ENCODE data around the gene FPR2. TPM values are rescaled to one million over a fixed set of nuclear protein-coding genes. Genes with fewer than 3 reads are reported as not detected.

The FPR2 gene
- total and polyA plus RNA-seq, 2 of the 13 experiments (the other 11 are each of a cell fraction or from before 2014, with no cell fraction given): not detected

GRCh38 chr19:51794885-51795490 lies 34.0 kb downstream of the FPR2 start, which contains the start of gene FPR3:
FPR3 (plus strand) TSS chr19:51795157; CDS start chr19:51823749, 28,592 bp downstream.
- H3K9ac ChIP-seq (ENCODE audit: insufficient read depth, low read depth, low read length): no peak within 1 kb of the TSS
- no peak within 1 kb of the TSS for H2AFZ ChIP-seq (ENCODE audit: low read length)
- intact Hi-C loops (cut with micrococcal nuclease; ENCODE audit: unreplicated experiment): no loop called here
- H4K20me1 ChIP-seq (ENCODE audit: insufficient read depth, low read length): no peaks in the 10 kb centered on the region
- ChIA-PET CTCF (ENCODE audit: low intra/inter-chr PET ratio, low total read pairs) (no interaction called here), POLR2A (no interaction called here)
- no peak within 1 kb of the TSS for H3K4me3 ChIP-seq (replicated peaks in 1 of 3; ENCODE audit: insufficient read depth in 1 of 3, low read depth in 2 of 3, low read length in 3 of 3)
- peaks cover 7% of the 10 kb centered on the region; the same call in 1 of the 2 replicates for H3K9me3 ChIP-seq (ENCODE audit: low read length)
- no peaks in the 10 kb centered on the region for H3K27me3 ChIP-seq (ENCODE audit: control insufficient read depth in 1 of 2, insufficient read depth in 2 of 2, low read length in 2 of 2)
- no peaks in the 10 kb centered on the region for H3K79me2 ChIP-seq (ENCODE audit: insufficient read depth, low read length)
- WGBS (ENCODE audit: low lambda C conversion rate): 20% methylated on average over 2 of the region's 2 CpGs
- in situ Hi-C loops (cut with HindIII; ENCODE audit: extremely low pct_ligation_motif_present, low pct_unique_long_range_greater_than_20kb): no loop called here
- H3K4me1 ChIP-seq (ENCODE audit: insufficient read depth, low read length): peaks cover 8% of the 10 kb centered on the region; the same call in 1 of the 2 replicates
- no peaks in the 10 kb centered on the region for H3K36me3 ChIP-seq (replicated peaks in 1 of 2; ENCODE audit: control insufficient read depth in 1 of 2, insufficient read depth in 2 of 2, low read length in 2 of 2)
- DNase-seq (ENCODE audit: low spot score) (no peak), FAIRE-seq (no peak), ATAC-seq (no peak)
- TF ChIP-seq BORCS8-MEF2B (CRISPR knock-in tag; IDR thresholded peaks at IDR 0.05) (no peak), GLMP (CRISPR knock-in tag; IDR thresholded peaks at IDR 0.05; ENCODE audit: borderline replicate concordance) (no peak), ZFP36 (IDR thresholded peaks at IDR 0.05; ENCODE audit: borderline replicate concordance, low read depth, low read length, partially characterized antibody) (no peak), HOXA9 (CRISPR knock-in tag; IDR thresholded peaks at IDR 0.05; ENCODE audit: borderline replicate concordance) (no peak), RORA (CRISPR knock-in tag; IDR thresholded peaks at IDR 0.05) (no peak), ZSCAN31 (CRISPR knock-in tag; IDR thresholded peaks at IDR 0.05; ENCODE audit: low read depth) (no peak), ZNF3 (CRISPR knock-in tag; IDR thresholded peaks at IDR 0.05) (no peak), E2F1 (CRISPR knock-in tag; IDR thresholded peaks at IDR 0.05) (no peak), NAIF1 (CRISPR knock-in tag; IDR thresholded peaks at IDR 0.05; ENCODE audit: borderline replicate concordance) (no peak), NONO (IDR thresholded peaks at IDR 0.05) (no peak), NONO (CRISPR knock-in tag; conservative IDR thresholded peaks at IDR 0.05) (no peak), GFI1 (CRISPR knock-in tag; IDR thresholded peaks at IDR 0.05; ENCODE audit: borderline replicate concordance) (no peak), HNF1A (IDR thresholded peaks at IDR 0.05; ENCODE audit: low read depth) (no peak), HNF1A (CRISPR knock-in tag; IDR thresholded peaks at IDR 0.05; ENCODE audit: borderline replicate concordance) (no peak)
- no peak within 1 kb of the TSS for H3K4me2 ChIP-seq (ENCODE audit: low read depth, low read length)
- BruUV-seq (replicated peaks): no TSS peak
- no peak within 1 kb of the TSS for H3K27ac ChIP-seq (ENCODE audit: extremely low read length, insufficient read depth, low read length)

Data from HepG2 (cell line).